Natural killer cell (primary cell): ENCODE results near the gene NUDT13. TPM values are rescaled to one million over a fixed set of nuclear protein-coding genes. Genes with fewer than 3 reads are reported as not detected.

ENCODE experiments used
- ATAC-seq, 3 donors: fragments of 150-1000 bp in 2 of 3; fragments of 200-7000 bp in 1 of 3; cut with Tn5 transposase; 1 replicate in 1 of 3; 2 replicates in 2 of 3; pipeline ENCODE4 v1.10.0; 2021; ENCODE audit warnings: mild to moderate bottlenecking in 2 of 3, moderate library complexity in 2 of 3
- DNase-seq, 2 donors: peaks; one replicate each; pipeline versions ENCODE4 v3.0.0 to v3.0.0-alpha.2; 2013 to 2021; ENCODE audit warnings: mixed read lengths in 1 of 2
- H3K27ac ChIP-seq: one replicate; pipeline ENCODE4 v1.5.1; 2013; ENCODE audit warnings: mild to moderate bottlenecking, low read length
- H3K27me3 ChIP-seq: one replicate; pipeline ENCODE4 v1.6.1; 2013; ENCODE audit warnings: low read length; ENCODE audit not compliant: control insufficient read depth, insufficient read depth
- H3K36me3 ChIP-seq: one replicate; pipeline ENCODE4 v1.6.1; 2013; ENCODE audit warnings: low read length; ENCODE audit not compliant: control insufficient read depth, insufficient read depth
- H3K4me1 ChIP-seq: one replicate; pipeline ENCODE4 v1.6.1; 2013; ENCODE audit warnings: low read length; ENCODE audit not compliant: control insufficient read depth, insufficient read depth
- H3K4me3 ChIP-seq: one replicate; pipeline ENCODE4 v1.5.1; 2013; ENCODE audit warnings: low read length
- H3K9me3 ChIP-seq: one replicate; pipeline ENCODE4 v1.6.1; 2013; ENCODE audit warnings: low read length; ENCODE audit not compliant: control insufficient read depth, insufficient read depth
- H3K27ac Mint-ChIP-seq, 2 donors: one replicate each; pipeline ENCODE4 v1.8.0; 2022; ENCODE audit warnings: mild to moderate bottlenecking in 2 of 2, mixed read lengths in 2 of 2, moderate library complexity in 1 of 2
- H3K27me3 Mint-ChIP-seq, 2 donors: one replicate each; pipeline ENCODE4 v1.8.0; 2022; ENCODE audit warnings: low read depth in 2 of 2, mixed read lengths in 2 of 2
- H3K36me3 Mint-ChIP-seq: one replicate; pipeline ENCODE4 v1.8.0; 2022; ENCODE audit warnings: mixed read lengths
- H3K4me1 Mint-ChIP-seq, 2 donors: one replicate each; pipeline ENCODE4 v1.8.0; 2022; ENCODE audit warnings: mixed read lengths in 2 of 2
- H3K4me3 Mint-ChIP-seq: one replicate; pipeline ENCODE4 v1.8.0; 2022; ENCODE audit warnings: mild to moderate bottlenecking, moderate library complexity, mixed read lengths
- H3K9me3 Mint-ChIP-seq, 2 donors: one replicate each; pipeline ENCODE4 v1.8.0; 2022; ENCODE audit warnings: mixed read lengths in 2 of 2
- WGBS: methylation state at CpG from one replicate; pipeline ENCODE4 v1.1.7; 2013; ENCODE audit warnings: missing lambda C conversion rate; ENCODE audit not compliant: insufficient coverage; 5-methylcytosine and 5-hydroxymethylcytosine counted together
- intact Hi-C: fragments of 100-400 bp; cut with micrococcal nuclease; formaldehyde crosslinking; loops from one replicate; pipeline ENCODE4 v1.14.2; 2022
- total RNA-seq, 4 donors: library from RNA; stranded (reverse); fragments of 120-200 nt in 1 of 4; gene quantifications; one replicate each; pipeline versions ENCODE4 v1.2.3 to v1.2.4, GENCODE V29; 2013 to 2022
- TF ChIP-seq, protein P1 (sequence below): fragments of 200-600 bp; IDR thresholded peaks from one replicate; pipeline ENCODE4 v1.8.0; 2022; ENCODE audit warnings: antibody characterized with exemption

NUDT13 gene
- total RNA-seq, 3 donors from 2014 or later (not counting 1 experiment from before 2014, with no cell fraction given) = 0.35 to 1.3 (median 0.65) TPM

DNA sequence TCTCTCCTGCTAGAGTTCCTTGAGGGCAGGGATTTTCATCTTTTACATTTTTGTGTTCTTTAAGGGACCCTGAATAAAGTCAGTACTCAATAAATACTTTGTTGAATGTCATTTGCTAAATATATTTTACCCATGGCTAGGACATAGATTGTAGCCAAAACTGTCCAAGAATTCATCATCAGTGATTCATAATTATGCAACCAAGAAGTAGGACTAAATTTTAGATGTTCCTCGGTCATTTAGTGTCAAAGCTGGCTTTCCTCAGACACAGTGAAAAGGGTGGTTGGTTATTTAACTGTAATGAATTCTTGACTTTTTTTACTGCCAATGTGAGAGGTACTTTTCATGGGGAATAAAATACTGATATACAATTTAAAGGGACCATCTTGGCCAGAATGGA is 3.3 kb downstream of the NUDT13 start:
- peaks cover 5% of the 10 kb centered on the region for H3K4me1 ChIP-seq
- no peak overlapping the region for H3K4me3 ChIP-seq
- H3K4me1 Mint-ChIP-seq = peaks cover 0 to 12% of the 10 kb centered on the region in 2 donors
- H3K27me3 ChIP-seq = no peaks in the 10 kb centered on the region
- ATAC-seq = no peak
- no peaks in the 10 kb centered on the region for H3K27me3 Mint-ChIP-seq
- no peak overlapping the region for H3K27ac Mint-ChIP-seq
- H3K9me3 Mint-ChIP-seq = no peaks in the 10 kb centered on the region
- no peaks in the 10 kb centered on the region for H3K36me3 Mint-ChIP-seq
- TF ChIP-seq, protein P1, sequence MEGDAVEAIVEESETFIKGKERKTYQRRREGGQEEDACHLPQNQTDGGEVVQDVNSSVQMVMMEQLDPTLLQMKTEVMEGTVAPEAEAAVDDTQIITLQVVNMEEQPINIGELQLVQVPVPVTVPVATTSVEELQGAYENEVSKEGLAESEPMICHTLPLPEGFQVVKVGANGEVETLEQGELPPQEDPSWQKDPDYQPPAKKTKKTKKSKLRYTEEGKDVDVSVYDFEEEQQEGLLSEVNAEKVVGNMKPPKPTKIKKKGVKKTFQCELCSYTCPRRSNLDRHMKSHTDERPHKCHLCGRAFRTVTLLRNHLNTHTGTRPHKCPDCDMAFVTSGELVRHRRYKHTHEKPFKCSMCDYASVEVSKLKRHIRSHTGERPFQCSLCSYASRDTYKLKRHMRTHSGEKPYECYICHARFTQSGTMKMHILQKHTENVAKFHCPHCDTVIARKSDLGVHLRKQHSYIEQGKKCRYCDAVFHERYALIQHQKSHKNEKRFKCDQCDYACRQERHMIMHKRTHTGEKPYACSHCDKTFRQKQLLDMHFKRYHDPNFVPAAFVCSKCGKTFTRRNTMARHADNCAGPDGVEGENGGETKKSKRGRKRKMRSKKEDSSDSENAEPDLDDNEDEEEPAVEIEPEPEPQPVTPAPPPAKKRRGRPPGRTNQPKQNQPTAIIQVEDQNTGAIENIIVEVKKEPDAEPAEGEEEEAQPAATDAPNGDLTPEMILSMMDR = no peak
- H3K27ac ChIP-seq = no peak overlapping the region
- no peak overlapping the region for H3K4me3 Mint-ChIP-seq
- no peaks in the 10 kb centered on the region for H3K36me3 ChIP-seq
- intact Hi-C loops = no loop called here
- H3K9me3 ChIP-seq = no peaks in the 10 kb centered on the region
- DNase-seq = no peak
- WGBS = 89% methylated on average over 1 of the region's 1 CpG

DNA sequence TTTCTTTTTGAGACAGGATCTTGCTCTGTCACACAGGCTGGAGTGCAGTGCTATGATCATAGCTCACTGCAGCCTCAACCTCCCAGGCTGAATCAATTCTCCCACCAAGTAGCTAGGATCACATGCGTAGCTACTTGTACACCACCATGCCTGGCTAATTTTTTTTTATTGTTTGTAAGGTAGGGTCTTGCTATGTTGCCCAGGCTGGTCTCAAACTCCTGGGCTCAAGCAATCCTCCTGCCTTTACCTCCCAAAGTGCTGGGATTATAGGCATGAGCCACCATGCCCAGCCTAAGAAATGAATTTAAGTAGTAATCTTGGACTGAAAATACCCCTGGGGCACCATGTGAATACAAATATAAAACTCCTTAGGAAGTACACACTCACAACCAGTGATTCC is 5.8 kb downstream of the NUDT13 start:
- Histone ChIP-seq H3K27me3 (no peaks in the 10 kb centered on the region), H3K27ac (no peak overlapping the region), H3K4me1 (peaks cover 1% of the 10 kb centered on the region), H3K9me3 (no peaks in the 10 kb centered on the region), H3K36me3 (peaks cover 6% of the 10 kb centered on the region), H3K4me3 (no peak overlapping the region)
- Mint-ChIP-seq H3K4me1 (no peaks in the 10 kb centered on the region), H3K9me3 (no peaks in the 10 kb centered on the region), H3K27me3 (no peaks in the 10 kb centered on the region), H3K36me3 (no peaks in the 10 kb centered on the region), H3K27ac (no peak overlapping the region), H3K4me3 (no peak overlapping the region)
- TF ChIP-seq, protein P1 = no peak
- intact Hi-C loops = no loop called here
- no peak for DNase-seq
- ATAC-seq = no peak
- no CpG with 5 or more reads among the region's 1 CpG for WGBS

DNA sequence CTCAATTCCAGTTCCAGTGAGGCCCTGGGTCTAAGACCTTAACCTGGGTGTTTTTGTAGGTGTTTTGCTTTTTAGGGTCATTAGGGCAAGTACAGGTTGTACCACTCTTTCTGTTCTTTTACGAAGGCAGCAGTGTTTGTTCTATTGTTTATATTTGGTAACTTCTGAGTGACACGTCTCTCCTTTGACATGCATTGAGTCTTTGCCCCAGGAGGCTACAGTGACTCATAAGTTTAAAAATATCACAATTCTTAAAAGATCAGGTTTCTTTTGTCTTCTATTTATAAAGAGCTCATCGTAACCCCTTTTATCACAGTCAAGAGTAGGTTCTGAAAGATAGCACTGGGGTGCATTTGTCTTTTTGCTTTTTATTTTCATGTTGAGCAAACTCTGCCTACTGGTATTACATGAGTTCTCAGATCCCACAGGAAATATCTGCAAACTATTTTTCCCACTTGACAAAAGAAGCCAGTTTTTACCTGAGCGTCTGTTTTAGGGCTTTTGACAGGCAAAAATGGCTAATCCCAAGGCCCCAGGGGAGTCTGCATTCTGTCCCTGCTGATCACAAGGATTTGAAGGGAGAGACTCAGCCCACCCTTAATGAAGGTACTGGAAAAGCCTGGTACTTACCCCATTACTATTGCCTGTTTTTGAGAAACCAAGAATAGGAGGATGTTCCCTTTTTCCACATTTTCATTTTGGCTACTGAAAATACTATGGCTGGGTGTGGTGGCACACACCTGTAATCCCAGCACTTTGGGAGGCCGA is 7.9 kb downstream of the NUDT13 start:
- no peaks in the 10 kb centered on the region for H3K9me3 ChIP-seq
- Mint-ChIP-seq H3K9me3 (no peaks in the 10 kb centered on the region), H3K27ac (no peak overlapping the region), H3K4me1 (no peaks in the 10 kb centered on the region), H3K4me3 (no peak overlapping the region), H3K27me3 (no peaks in the 10 kb centered on the region), H3K36me3 (no peaks in the 10 kb centered on the region)
- 93% methylated on average over 4 of the region's 5 CpGs for WGBS
- intact Hi-C loops = no loop called here
- no peaks in the 10 kb centered on the region for H3K27me3 ChIP-seq
- no peak for DNase-seq
- ATAC-seq = no peak
- H3K4me3 ChIP-seq = no peak overlapping the region
- peaks cover 6% of the 10 kb centered on the region for H3K36me3 ChIP-seq
- H3K27ac ChIP-seq = no peak overlapping the region
- no peaks in the 10 kb centered on the region for H3K4me1 ChIP-seq
- TF ChIP-seq, protein P1 = no peak

DNA sequence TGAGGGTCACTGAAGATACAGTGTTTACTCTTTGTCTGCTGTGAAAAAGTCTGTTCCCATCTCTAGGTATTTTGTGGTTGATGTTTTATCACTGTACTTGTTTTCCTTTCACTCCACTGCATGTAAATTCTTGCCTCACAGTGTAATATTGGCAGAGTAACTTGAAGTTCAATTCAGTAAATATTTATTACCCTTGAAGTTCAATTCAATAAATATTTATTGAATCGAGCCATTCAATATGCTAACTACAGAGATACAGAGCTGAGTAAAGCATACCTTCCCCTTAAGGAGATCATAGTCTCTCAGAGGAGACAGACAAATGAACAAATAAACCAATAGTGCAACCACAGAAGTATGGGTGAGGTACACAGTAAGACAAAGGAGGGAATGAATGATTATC is 9.2 kb downstream of the NUDT13 start:
- Histone ChIP-seq H3K4me3 (no peak overlapping the region), H3K9me3 (no peaks in the 10 kb centered on the region), H3K36me3 (peaks cover 6% of the 10 kb centered on the region), H3K27ac (no peak overlapping the region), H3K4me1 (no peaks in the 10 kb centered on the region), H3K27me3 (no peaks in the 10 kb centered on the region)
- DNase-seq (no peak), ATAC-seq (no peak)
- H3K9me3 Mint-ChIP-seq = no peaks in the 10 kb centered on the region
- TF ChIP-seq, protein P1 = no peak
- no peaks in the 10 kb centered on the region for H3K4me1 Mint-ChIP-seq
- intact Hi-C loops = no loop called here
- H3K27ac Mint-ChIP-seq = no peak overlapping the region
- H3K36me3 Mint-ChIP-seq = no peaks in the 10 kb centered on the region
- no peaks in the 10 kb centered on the region for H3K27me3 Mint-ChIP-seq
- 100% methylated on average over 1 of the region's 1 CpG for WGBS
- H3K4me3 Mint-ChIP-seq = no peak overlapping the region
